GM18502 (cell line): ENCODE results near the gene TEX101.
"Not testable (repeated sequence)": the region's sequence is repeated elsewhere in the genome, so short reads cannot be mapped to it uniquely, and the experiment has no call there.

Source experiments
- ATAC-seq: cut with Tn5 transposase; IDR thresholded peaks from one replicate; pipeline ENCODE4 v1.9.1; 2021; ENCODE audit warnings: mild to moderate bottlenecking; ENCODE audit not compliant: unreplicated experiment, poor library complexity

TEX101 gene

DNA sequence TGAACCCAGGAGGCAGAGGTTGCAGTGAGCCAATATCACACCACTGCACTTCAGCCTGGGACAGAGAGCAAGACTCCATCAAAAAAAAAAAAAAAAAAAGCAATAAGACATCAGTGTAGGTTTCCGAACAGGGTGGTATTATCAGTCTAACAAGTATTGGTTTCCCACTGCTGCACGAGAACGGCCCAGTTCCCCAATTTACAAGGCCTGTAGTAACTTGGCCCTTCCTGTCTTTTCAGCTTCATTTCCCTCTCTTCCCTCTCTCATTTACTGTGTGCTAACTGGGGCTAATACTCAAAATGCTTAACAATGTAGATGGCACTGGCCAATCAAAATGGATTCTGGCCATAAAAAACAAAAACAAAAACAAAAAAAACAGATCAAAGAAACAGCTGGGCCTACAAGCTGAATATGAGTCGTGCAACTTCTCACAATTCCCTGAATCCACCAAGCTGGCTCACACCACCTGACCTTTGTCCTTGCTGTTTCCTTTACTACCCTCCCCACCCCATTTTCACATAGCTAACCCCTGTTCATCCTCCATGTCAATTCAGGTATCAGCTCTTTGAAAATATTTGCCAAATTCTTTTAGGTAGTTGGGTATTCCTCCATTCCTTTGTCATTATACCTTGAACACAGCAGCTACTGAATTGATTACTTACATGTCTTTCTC, 2.4 kb downstream of the TEX101 start:
- no peak for ATAC-seq

DNA sequence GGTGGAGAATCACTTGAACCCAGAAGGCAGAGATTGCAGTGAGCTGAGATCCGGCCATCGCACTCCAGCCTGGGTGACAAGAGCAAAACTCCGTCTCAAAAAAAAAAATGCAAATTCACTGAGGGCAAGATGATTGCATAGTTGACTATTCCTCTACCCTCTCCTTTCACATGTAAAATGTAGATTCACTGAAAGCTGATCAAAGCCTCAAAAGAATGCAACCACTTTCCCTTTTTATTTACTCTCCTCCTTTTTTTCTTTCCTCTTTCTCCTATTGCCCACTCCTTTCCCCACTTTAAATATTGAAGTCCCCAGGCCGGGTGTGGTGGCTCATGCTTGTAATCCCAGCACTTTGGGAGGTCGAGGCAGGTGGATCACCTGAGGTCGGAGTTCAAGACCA, 6.3 kb downstream of the TEX101 start:
- ATAC-seq, result no peak

DNA sequence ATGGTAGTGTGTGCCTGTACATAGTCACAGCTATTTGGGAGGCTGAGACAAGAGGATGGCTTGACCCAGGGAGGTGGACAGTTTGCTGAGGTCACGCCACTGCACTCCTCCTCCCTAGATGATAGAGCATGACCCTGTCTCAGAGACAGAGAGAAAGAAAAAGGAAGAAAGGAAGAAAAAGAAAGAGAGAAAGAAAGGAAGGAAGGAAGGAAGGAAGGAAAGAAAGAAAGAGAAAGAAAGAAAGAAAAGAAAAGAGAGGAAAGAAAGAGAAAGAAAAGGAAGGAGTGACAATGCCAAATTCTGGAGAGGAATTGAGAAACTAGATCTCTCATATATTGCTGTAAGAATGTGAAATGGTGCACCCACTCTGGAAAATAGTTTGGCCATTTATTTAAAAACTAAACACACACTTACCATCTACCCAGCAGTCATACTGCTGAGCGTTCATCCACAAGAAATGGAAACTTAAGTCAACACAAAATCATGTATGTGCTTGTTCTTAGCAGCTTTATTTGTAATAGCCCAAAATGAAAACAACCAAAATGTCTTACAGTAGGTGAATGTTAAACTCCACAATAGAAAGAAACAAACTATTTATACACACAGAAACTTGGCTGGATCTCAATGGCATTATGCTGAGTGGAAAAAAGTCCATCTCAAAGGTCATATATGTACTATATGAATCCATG, 7.5 kb downstream of the TEX101 start:
- no peak for ATAC-seq

GRCh38 chr19:43422689-43423066, 8.0 kb downstream of the TEX101 start:
- ATAC-seq, result no peak

DNA sequence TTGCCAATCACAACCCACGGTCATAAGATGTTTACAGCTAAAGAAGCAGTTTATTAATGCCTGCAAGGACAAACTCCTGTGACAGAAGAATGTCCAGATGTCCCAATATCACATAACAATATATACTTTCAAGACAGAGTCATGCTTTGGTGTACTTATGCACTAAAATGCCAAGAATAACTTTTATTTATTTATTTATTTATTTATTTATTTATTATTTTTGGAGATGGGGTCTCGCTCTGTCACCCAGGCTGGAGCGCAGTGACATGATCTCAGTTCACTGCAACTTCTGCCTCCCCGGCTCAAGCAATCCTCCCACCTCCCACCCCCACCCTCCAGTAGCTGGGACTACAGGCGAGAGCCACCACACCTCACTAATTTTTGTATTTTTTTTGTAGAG, 9.1 kb downstream of the TEX101 start:
- ATAC-seq, result no peak

DNA sequence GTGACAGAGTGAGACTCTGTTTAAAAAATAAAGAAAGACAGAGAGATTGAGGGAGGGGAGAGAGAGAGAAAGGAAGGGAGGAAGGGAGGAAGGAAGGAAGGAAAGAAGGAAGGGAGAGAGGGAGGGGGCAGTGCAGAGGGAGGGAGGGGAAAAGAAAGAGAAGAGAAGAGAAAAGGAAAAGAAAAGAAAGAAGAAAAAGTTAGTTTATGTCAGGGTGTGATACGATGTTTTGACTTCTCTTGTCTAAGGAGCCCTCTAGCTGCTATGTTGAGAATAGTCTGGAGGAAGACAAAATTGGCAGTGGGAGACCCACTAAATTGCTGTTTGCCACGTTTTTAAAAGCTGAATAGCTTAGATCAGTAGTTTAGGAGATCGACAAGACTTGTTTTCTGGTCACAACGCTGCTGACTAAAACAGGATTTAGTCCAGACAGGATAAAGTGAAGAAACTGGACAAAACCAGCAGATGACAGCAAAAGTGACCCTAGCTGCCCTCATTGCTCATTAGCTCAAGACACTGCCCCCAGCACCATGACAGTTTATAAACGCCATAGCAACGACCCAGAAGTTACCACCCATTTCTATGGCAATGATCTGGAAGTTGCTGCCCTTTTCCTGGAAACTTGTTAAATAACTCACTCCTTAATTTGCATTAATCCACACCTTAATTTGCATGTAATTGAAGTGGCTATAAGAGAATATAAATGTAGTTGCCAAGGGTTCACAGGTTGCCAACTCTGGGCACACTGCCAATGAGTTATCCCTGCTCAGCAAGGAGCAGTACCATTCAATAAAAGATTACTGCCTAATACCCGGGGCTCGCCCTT, 11.1 kb downstream of the TEX101 start:
- ATAC-seq, result no peak

GRCh38 chr19:43429395-43429794, 14.7 kb downstream of the TEX101 start:
- no peak for ATAC-seq

DNA sequence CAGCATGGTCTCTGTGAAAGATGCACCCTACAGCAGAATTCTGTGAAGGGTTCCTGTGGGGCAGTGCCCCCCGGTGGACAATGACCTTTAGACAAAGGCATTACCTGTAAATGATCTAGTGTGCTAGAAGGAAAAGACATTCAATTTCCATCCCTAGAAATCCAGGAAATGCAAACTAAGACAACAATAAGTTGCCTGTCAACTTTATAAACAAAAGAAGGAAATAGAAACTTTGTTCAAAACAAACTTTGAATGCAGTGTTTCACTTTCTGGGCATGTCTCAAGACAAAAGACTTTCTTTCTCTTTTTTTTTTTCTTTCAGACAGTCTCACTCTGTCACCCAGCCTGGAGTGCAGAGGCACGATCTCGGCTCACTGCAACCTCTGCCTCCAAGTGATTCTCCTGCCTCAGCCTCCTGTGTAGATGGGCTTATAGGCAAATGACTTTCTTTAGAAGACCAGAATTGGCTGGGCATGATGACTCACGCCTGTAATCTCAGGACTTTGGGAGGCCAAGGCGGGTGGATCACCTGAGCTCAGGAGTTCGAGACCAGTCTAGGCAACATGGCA, 15.5 kb downstream of the TEX101 start:
- no peak for ATAC-seq

GRCh38 chr19:43430976-43431375, 16.3 kb downstream of the TEX101 start:
- no peak for ATAC-seq

DNA sequence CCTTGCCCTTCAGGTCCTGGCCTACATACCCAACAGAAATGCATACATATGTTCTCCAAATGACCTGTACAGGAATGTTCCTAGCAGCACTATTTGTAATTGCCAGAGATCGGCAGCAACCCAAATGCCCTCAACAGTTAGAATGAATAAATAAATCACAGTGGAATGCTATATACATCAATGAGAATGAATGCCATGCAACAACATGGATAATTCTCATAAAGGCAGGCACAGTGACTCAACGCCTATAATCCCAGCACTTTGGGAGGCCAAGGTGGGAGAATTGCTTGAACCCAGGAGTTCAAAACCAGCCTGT, 18.6 kb downstream of the TEX101 start:
- no peak for ATAC-seq

- ATAC-seq, result no peak
Observed at GRCh38 chr19:43433689-43434088, 19.0 kb downstream of the TEX101 start.

DNA sequence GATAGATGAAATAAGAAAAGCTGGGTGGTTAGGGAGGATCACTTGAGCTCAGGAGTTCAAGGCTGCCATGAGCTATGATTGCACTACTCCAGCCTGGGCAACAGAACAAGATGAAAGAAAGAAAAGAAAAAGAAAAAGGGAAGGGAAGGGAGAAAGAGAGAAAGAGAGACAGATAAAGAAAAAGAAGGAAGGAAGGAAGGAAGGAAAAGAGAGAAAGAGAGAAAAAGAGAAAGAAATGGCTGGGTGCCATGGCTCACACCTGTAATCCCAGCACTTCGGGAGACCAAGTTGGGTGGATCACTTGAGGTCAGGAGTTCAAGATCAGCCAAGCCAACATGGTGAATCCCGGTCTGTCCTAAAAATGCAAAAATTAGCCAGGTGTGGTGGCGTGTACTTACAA, 21.1 kb downstream of the TEX101 start:
- no peak for ATAC-seq

DNA sequence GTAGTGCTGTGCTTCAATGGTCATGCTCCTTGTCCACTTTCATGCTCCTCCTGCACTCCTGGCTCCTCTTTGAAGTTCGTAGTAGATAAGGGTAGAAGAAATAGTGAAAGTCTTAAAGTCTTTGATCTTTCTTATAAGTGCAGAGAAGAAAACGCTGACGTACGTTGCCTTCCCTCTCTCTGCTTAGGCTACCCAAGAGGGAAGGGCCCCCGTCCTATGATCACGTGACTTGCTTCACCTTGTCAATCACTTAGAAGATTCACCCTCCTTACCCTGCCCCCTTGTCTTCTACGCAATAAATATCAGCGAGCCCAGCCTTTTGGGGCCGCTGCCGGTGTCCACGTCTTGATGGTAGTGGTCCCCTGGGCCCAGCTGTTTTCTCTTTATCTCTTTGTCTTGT, 22.6 kb downstream of the TEX101 start:
- ATAC-seq, result not testable (repeated sequence)

- ATAC-seq, result no peak
Observed at GRCh38 chr19:43437712-43438111, 23.0 kb downstream of the TEX101 start.

GRCh38 chr19:43438291-43439031, 23.8 kb downstream of the TEX101 start:
- no peak for ATAC-seq

- no peak for ATAC-seq
Observed at GRCh38 chr19:43439032-43439708, 24.5 kb downstream of the TEX101 start.

GRCh38 chr19:43439709-43440063, 25.0 kb downstream of the TEX101 start:
- no peak for ATAC-seq

GRCh38 chr19:43441716-43442115, 27.0 kb downstream of the TEX101 start:
- no peak for ATAC-seq

DNA sequence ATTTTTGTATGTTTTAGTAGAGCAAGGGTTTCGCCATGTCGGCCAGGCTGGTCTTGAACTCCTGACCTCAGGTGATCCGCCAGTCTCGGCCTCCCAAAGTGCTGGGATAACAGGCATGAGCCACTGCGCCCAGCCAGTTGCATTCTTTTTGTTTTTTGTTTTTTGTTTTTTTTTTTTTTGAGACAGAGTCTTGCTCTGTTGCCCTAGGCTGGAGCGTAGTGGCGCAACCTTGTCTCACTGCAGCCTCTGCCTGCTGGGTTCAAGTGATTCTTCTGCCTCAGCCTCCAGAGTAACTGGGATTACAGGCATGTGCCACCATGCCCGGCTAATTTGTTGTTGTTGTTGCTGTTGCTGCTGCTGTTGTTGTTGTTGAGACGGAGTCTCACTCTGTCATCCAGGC, 29.4 kb downstream of the TEX101 start:
- not testable (repeated sequence) for ATAC-seq
